ENCODE data around the gene PIGS.
"Not testable (repeated sequence)": the region's sequence is repeated elsewhere in the genome, so short reads cannot be mapped to it uniquely, and the experiment has no call there.

PIGS gene

GRCh38 chr17:28528327-28529012, 42.9 kb downstream of the PIGS start:
- no peak for DNase-seq

GRCh38 chr17:28527859-28528258, 43.5 kb downstream of the PIGS start:
- no peak for DNase-seq

GRCh38 chr17:28527181-28527681, 44.1 kb downstream of the PIGS start:
- peak; percentile 87 for DNase-seq

DNA sequence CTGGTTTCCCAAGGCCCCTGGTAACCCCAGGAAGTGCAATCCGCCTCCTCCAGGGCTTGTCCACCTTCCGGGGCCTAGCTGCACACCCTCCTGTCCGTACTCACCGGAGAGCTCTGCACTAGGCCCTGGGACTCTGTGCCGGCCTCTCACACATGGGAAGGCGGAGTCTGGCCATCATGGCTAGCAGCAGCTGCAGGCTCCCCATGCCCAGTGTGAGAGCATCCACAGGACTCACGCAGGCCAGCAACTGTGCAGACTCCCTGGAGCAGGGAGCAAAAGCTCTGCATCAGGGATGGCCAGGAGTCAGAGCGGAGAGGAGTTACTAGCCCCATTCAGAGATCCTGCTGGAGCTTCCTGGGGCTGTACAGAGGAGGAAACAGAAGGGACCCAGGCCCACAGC, 44.9 kb downstream of the PIGS start:
- DNase-seq, result no peak

GRCh38 chr17:28524476-28525424, 46.6 kb downstream of the PIGS start:
- DNase-seq, result no peak

- no peak for DNase-seq
These were observed 47.4 kb downstream of the PIGS start for GRCh38 chr17:28523876-28524275.

DNA sequence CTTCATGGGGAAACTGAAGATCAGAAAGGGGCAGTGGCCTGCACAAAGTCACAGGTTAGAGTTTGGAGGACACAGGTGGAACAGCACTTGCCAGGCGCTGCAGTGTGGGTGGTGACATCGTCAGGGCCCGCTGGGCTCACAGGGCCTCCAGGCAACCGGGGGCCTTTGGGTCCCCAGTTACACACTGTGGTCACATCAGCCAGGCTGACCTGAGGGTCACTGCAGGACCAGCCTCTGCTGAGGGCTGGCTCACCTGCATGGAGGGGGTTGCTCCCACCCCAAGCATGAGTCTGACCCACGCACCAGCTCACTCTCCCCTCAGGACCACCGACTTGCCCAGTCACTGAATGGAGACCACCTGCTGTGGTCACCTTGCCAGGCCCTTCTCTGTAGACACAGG, 48.1 kb downstream of the PIGS start:
- no peak for DNase-seq

DNA sequence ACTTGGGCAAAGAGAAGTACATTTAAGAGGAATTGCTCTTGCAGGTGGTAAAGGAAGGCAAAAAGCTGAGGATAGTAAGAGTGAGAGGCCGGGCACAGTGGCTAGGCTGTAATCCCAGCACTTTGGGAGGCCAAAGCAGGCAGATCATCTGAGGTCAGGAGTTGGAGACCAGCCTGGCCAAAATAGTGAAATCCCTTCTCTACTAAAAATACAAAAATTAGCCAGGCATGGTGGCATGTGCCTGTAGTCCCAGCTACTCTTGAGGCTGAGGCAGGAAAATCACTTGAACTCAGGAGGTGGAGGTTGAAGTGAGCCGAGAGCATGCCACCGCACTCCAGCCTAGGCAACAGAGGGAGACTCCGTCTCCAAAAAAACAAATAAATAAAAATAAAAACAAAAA, 49.0 kb downstream of the PIGS start:
- not testable (repeated sequence) for DNase-seq

DNA sequence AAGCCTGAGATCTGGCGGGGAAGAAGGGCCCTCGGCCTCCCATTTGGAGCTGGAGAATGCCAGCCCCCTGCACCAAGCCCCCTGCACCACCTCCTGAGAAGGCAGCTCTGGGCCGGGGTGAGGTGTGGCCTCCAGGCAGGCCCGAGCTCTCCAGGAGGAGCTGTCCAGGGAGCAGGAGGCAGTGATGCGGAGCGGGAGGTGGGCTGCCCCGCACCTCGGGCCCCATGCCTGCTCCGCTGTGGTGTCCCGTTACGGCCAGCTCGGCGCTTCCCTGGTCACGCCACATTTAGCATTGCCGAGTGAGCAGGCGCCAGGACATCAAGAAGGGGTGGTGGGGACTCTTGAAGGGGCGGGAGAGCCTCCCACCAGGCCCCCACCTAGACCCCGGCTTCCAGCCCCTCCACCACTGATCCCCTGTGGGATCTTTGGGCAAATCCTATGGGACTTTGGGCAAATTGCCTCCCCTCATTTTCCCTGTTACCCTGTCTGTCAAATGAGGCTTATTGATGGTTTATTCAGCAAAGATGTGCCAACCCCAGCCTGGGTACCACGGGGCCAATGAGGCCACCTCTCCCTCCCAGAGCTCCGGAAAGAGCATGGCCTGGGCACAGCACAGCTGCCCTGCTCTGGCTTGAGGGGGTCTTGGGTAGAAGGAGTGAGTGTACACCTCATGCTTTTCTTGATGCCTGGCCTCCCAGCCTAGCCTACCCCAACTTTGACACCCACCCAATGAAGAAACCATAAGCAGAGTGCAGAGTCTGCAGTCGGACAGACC, 49.8 kb downstream of the PIGS start:
- DNase-seq, result no peak

GRCh38 chr17:28520687-28521086, 50.6 kb downstream of the PIGS start:
- DNase-seq, result no peak

DNA sequence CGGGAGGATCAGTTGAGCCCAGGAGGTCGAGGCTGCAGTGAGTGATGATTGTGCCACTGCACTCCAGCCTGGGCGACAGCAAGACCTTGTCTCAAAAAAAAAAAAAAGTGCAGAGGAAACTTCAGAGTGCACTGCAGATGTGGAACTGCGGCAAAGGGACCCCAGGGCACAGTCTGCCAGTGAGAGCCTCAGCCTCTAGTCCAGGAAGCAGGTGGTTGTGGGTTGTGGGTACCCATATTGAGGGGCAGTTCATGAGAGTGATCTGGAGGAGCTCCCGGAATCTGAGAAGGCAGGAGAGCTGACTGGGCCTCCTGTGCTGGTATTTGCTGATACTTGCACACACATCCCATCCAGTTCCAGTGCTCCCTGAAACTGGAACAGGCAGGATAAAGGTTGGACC, 52.1 kb downstream of the PIGS start:
- DNase-seq, result peak; percentile 39

DNA sequence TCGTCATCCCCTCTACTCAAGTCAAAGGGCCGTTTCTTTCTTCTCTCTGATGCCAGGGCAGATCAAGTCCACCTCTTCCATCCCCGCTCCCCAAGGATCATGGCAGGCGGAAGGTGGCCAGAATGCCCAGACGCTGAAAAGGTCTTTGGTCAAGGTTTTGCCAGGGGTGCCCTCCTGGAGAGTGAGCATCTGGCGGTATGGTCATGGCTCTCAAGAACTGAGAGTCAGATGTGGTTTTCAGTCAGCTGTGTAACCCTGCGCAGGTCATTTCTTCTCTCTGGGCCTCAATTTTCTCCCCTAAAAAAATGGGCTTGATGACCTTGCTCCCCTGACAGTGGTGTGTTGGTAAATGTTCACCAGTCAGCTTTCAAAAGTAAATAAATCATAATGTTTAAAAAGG, 52.7 kb downstream of the PIGS start:
- DNase-seq, result no peak

DNA sequence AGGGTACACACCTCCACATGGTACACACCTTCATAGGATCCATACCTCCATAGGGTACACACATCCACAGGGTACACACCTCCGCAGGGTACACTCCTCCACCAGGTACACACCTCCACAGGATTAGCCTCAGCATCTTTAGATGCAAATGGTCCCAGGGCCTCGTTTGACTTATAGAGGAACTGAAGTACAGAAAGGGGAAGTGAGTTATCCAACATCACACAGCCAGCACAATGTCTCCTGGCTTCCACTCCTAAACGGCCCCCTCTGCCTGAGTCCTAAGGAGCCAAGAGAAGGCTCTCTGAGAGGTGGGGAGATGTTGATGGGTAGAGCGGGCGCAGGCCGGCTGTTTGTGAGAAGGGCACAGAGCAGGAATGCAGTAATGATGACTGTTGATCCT, 53.2 kb downstream of the PIGS start:
- DNase-seq, result peak; percentile 48

DNA sequence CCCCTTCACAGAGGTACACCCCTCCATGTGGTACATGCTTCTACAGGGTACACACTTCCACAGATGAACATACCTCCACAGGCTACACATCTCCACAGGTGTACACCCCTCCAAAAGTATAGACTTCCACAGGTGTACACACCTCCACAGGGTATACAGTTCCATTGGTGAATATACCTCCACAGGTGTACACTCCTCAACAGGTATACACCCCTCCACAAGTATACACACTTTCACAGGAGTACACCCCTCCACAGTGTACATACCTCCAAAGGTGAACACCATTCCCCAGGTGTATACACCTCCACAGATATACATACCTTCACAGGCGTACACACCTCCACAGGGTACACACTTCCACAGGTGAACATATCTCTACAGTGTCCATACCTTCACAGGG, 55.8 kb downstream of the PIGS start:
- no peak for DNase-seq

- no peak for DNase-seq
These were observed 56.7 kb downstream of the PIGS start for GRCh38 chr17:28514561-28515002.

DNA sequence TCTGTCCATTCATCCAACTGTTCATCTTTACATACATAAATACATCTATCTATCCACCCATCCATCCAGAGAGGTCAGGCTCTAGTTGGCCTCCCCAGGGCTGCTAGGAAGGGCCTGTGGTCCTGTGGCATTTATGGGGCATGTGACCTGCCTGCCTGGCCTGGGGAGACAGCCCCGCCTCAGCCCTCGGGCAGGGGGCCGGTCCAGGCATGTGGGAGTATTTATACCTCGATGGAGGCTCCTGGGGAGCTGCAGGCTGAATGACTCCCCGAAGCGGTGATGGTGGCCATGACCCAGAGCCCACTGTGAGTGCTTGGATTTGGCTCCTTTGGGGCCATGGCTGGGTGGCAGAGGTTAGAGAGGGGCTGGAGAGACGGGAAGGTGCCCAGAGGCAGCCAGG, 57.8 kb downstream of the PIGS start:
- no peak for DNase-seq

DNA sequence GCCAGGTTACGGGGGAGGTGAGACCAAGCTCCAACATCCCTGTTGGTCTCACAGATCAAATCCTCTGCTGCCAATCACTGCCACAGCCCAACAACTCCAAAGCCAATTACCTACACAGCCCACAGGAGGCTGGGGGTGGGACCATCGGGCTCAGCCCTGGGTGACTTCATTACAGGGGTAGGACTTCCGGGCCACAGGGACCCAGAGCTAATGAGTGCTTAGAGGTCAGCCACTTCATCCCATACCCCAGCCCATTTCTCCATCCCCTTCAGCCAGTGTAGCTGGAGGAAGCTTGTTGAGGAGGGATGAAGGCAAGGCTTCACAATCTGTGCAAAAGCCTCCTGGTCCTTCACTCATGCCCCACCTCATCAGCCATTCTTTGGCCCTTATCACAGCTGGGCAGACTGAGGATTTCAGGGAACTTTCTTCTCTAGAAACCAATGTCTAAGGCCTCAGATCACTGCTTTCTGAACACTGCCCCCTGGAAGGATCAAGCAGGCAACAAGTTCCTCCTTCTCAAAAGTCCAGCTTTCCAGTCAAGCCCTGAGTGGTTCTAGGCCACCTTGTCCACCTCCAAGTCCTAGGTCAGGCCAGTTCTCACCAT, 59.4 kb downstream of the PIGS start:
- DNase-seq, result no peak

DNA sequence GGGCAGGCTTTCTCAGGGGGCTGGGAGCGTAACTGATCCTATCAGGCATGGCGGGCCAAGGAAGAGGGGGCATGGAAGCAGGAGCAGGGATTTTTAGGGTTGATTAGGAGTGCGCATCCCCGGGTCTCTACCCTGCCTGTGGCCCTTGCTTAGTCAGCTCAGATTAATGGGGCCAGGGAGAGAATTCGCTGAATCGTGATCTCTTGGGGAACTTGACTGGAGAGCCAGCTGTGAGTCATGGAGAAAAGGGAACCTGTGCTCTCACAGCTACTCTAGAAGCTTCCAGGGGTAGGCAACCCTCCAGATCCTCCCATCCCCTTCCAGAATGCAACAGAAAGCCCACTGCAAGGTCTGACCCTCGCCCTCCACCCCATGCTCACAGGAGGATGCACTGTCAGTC, 61.5 kb downstream of the PIGS start:
- peak; percentile 27 for DNase-seq

GRCh38 chr17:28508211-28508724, 63.1 kb downstream of the PIGS start:
- DNase-seq, result no peak

DNA sequence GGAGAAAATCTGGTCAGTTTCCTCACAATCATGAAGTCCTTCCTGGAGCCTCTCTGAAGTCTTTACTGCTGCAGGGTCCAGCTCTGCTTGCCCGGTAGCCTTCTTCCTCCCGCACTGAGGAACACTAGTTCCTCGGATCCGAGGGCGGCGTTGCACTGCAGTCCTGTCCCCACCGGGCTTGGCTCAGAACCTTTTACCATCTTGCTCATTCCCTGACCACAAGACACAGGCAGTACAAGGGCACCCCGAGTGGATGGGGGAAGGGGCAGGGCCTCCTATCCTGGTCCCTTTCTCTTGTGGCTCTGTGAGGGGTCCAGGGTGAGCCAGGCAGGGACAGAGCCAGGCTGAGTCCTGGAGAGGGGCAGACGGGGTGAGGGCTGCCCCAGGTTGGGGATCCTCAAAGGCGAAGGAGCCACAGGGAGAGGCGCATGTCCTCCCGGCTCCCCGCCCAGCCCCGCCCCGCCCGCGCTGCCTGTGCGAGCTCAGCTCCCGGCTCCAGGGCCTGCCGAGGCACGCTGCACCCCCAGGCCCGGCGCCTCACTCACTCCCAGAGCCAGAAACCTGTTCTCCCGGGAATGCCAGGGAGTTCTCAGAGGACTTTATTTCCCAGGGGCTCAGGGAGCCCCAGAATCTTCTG, 63.6 kb downstream of the PIGS start:
- DNase-seq, result no peak

DNA sequence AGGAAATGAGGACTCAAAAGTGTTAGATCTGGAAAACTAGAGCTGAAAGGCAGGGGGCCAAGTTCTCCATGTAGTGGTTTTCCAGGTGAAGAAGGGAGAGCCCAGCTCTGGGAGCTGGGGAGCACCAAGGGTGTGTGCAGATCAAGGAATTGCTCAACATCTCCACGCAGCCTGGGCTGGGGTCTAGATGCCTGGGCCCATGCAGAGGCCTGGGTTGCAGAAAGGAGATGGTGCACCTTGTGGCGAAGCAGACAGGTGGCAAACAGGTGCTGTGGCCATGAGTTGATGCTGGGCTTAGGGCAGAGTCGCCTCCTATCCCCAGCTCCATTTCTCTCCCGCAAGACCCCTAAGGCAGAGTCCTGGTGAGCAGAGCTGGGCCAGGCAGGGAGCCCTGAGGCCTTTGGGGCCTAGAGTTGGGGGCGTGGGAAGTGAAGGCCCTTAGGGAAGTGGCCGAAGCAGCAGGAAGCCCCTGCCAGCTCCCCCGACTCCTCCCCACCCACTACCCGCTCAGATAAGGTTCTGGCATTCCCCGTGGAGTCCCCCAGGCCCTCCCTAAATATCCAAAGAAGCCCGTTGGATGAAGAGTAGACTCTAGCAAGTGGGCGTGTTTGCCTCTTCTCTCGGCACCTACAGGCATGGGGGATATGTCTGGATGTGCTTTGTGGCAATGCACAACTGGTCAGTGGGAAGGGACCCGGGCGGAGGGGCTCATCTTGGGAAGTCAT, 64.4 kb downstream of the PIGS start:
- DNase-seq, result no peak

All from hematopoietic multipotent progenitor cell treated with erythropoietin and hydrocortisone succinate and interleukin-3 and kit ligand, for 6 days (in vitro differentiated cells).